Measurements from ENCODE around the gene RBM23. TPM values are rescaled to one million over a fixed set of nuclear protein-coding genes. Genes with fewer than 3 reads are reported as not detected.
A peak's percentile ranks its signal among the peaks of the same experiment; 100 is the strongest.

The RBM23 gene
- total RNA-seq, 1 donor from 2014 or later, result 36.1 TPM

- DNase-seq (ENCODE audit: low read depth in 2 of 2), result peak in 1 of 2 donors; percentile 45
Observed at GRCh38 chr14:22886500-22887259, 32.3 kb downstream of the RBM23 start.

DNA sequence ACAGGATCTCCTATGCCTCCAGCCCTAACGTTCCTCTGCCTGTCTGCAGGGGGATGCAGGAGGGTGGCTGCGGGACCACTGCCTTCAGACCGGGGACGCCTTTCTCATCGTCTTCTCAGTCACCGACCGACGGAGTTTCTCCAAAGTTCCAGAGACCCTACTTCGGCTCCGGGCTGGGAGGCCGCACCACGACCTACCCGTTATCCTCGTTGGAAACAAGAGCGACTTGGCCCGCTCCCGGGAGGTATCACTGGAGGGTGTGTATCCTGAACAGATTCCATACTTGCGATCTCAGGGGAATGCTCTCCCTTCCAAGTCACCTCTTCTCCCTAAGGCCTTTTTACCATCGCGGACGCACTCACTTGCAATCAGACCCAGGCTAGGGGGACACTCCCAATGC lies 33.0 kb downstream of the RBM23 start:
- no peak for DNase-seq (ENCODE audit: low read depth in 2 of 2)

GRCh38 chr14:22884738-22885523 lies 34.0 kb downstream of the RBM23 start:
- DNase-seq (ENCODE audit: low read depth in 2 of 2), result no peak

GRCh38 chr14:22884076-22884737 lies 34.7 kb downstream of the RBM23 start:
- no peak for DNase-seq (ENCODE audit: low read depth in 2 of 2)

DNA sequence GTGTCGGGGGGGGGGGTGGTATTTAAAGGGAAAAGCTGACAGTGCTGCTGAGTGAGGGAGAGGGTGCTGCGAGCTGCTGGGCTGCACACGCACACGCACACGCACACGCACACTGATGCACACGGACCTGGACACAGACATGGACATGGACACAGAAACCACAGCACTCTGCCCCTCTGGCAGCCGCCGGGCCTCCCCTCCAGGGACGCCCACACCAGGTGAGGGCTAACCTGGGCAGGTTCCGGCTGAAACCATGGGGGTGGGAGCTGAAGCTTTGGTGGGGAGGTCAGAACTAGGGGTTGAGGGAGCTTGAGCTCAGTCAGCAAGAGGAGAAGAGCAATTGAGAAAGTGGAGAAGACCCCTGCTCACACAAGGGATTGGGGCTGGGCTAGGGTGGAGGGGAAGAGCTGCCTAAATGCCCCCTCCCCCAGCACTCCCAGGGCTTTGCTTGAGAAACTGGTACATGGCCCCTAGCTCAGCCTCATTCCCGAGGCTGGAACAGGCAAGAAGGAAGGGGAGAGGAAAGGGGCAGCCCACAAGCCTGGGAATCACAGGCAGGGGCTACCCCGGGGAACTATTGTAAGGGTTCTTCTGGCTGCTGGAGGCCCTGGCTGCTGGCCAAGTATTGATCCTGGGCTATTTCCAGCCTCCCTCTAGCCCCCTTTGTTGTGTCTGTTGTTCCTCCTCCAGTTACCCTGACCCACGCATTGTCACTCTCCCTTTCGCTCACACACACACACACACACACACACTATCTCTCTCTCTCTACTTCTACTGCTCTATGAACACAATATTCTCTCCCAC lies 35.6 kb downstream of the RBM23 start, which contains the start of gene REM2:
Gene REM2, plus strand, starts transcription at position 50 of the 804 bp plus-strand sequence. Its CDS starts 66 bp downstream, at position 116.
- no peak for DNase-seq (ENCODE audit: low read depth in 2 of 2)

DNA sequence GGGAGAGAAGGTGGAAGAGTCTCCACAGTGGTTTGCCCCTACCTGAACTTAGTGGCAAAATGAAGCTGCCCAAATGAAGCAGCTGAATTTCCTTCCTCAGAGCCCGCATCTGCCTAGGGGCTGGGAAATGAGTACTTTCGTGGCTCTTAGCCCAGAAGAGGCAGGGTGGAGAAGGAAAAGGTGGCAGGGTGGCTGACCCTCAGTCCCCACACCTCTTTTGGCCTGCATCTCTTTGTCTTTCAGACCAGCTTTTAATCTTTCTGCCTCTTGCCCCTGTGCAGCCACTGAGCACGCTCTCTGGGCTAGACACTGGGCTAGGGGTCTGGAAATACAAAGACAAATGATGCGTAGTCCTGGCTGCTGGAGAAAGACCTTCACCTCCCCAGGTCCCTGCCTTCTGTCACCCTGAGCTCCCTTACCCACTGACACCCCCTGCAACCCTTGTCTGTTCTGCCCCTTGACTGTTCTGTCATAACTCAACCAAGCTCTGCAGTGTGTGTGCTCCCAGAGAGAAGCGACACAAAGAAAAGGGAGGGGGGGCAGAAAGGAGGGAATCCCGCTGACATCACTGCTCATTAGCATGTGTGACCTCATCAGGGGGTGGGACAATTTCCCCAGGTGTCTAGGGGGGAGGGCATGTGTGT lies 36.3 kb downstream of the RBM23 start:
- peak; percentile 21 to 52 for DNase-seq (ENCODE audit: low read depth in 2 of 2)

DNA sequence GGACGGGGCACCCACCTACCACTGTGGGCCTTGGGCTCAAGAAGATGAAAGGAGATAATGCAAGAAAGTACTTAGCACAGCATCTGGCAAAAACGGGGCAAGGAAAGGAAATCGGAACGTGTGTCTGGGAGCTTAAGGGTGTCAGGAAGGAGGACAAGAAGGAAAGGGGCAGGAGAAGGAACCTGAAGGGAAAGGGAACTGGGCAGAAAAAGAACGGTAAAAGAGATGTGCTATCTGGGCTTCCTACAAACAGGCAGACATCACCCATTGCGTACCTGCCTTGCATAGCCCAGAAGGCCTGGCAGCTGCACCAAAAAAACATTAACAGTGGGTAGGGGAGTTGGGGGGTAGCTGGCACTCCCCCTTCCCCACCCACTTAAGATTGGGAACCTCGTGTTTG lies 36.9 kb downstream of the RBM23 start:
- no peak for DNase-seq (ENCODE audit: low read depth in 2 of 2)

- DNase-seq (ENCODE audit: low read depth in 2 of 2), result no peak
Observed at GRCh38 chr14:22878271-22879246, 40.4 kb downstream of the RBM23 start.

DNA sequence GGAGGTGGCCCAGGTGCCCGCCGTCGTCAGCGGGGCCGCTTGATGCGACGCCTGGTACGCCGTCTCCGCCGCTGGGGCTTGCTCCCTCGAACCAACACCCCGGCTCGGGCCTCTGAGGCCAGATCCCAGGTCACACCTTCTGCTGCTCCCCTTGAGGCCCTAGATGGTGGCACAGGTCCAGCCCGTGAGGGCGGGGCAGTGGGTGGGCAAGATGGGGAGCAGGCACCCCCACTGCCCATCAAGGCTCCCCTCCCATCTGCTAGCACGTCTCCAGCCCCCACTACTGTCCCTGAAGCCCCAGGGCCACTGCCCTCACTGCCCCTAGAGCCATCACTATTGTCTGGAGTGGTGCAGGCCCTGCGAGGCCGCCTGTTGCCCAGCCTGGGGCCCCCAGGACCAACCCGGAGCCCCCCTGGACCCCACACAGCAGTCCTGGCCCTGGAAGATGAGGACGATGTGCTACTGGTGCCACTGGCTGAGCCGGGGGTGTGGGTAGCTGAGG lies 41.9 kb downstream of the RBM23 start:
- DNase-seq (ENCODE audit: low read depth in 2 of 2), result no peak

DNA sequence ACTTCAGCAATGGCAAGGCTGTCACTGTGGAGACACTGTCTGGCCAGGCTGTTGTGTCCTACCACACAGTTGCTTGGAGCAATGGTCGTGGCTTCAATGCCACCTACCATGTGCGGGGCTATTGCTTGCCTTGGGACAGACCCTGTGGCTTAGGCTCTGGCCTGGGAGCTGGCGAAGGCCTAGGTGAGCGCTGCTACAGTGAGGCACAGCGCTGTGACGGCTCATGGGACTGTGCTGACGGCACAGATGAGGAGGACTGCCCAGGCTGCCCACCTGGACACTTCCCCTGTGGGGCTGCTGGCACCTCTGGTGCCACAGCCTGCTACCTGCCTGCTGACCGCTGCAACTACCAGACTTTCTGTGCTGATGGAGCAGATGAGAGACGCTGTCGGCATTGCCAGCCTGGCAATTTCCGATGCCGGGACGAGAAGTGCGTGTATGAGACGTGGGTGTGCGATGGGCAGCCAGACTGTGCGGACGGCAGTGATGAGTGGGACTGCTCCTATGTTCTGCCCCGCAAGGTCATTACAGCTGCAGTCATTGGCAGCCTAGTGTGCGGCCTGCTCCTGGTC lies 43.1 kb downstream of the RBM23 start:
- DNase-seq (ENCODE audit: low read depth in 2 of 2), result no peak

DNA sequence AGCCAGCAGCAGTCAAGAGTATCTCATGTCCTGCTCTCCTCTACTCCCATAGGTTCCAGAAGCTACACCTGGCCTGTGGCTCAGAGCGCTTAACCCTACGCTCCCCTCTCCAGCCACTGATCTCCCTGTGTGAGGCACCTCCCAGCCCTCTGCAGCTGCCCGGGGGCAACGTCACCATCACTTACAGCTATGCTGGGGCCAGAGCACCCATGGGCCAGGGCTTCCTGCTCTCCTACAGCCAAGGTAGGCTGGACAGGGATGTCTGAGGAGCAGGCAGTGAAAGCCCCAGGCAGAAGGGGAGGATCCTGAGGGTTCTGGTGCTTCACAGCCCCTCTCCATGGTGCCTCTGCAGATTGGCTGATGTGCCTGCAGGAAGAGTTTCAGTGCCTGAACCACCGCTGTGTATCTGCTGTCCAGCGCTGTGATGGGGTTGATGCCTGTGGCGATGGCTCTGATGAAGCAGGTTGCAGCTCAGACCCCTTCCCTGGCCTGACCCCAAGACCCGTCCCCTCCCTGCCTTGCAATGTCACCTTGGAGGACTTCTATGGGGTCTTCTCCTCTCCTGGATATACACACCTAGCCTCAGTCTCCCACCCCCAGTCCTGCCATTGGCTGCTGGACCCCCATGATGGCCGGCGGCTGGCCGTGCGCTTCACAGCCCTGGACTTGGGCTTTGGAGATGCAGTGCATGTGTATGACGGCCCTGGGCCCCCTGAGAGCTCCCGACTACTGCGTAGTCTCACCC lies 43.8 kb downstream of the RBM23 start:
- no peak for DNase-seq (ENCODE audit: low read depth in 2 of 2)

DNA sequence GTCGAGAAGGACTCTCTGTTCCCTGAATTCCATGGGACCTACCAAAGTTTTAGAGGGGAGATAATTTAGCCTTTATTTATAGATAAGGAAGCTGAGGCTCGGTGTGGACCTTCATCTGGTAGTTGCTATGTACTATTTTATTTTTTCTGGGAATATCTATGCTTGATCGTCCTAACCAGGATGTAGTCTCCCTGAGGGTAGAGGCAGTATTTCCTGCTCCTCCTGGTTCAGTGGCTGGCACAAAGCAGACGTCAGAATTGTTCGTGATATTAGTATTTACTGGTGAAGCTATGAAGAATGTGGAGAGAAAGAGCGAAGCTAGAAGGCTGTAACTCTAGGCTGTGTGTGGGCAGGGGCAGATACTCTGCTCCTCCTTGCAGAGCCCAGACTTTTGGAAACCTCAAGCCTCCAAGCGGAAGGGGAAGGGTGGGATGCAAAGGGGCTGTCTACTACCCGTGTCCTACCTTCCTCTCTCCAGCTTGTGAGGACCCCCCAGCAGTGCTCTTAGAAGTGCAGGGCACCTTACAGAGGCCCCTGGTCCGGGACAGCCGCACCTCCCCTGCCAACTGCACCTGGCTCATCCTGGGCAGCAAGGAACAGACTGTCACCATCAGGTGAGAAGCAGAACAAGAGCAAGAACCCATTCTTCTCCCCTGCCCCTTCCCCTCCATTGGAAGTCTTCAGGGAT lies 46.0 kb downstream of the RBM23 start:
- no peak for DNase-seq (ENCODE audit: low read depth in 2 of 2)

- DNase-seq (ENCODE audit: low read depth in 2 of 2), result peak in 1 of 2 donors; percentile 73
Observed at GRCh38 chr14:22872033-22872832, 46.7 kb downstream of the RBM23 start.

DNA sequence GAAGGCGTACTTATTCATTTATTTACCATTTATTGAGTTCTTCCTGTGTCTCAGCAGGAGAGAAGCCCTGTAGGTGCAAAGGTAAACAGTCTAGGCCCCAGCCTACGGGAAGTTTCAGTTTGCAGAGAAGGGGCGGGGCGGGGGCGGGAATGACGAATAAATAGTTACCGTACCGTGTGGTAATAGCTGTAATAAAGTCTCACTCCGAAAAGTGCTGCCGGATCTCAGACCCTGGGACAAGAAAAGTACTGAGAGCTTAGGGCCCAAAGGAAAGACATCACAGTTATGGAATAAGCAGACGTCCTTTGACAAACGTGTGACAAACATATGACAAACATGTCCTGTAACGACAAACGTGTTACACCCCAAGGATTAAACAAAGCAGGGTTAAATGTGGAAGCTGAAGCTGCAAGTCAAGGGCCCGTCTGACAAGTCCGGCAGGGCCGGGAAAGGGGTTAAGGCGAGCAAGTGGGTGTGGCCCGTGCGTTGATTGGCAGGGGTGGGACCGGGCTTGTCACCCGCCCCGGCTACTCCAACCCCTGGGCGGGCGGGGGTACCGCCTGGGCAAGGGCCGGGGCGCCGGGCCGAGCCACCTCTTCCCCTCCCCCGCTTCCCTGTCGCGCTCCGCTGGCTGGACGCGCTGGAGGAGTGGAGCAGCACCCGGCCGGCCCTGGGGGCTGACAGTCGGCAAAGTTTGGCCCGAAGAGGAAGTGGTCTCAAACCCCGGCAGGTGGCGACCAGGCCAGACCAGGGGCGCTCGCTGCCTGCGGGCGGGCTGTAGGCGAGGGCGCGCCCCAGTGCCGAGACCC lies 47.5 kb downstream of the RBM23 start, which contains the start of gene LRP10:
Gene LRP10, plus strand, starts transcription at position 517 of the 809 bp plus-strand sequence. CDS start 564 bp downstream, outside the sequence.
- DNase-seq (ENCODE audit: low read depth in 2 of 2), result peak; percentile 68 to 91

DNA sequence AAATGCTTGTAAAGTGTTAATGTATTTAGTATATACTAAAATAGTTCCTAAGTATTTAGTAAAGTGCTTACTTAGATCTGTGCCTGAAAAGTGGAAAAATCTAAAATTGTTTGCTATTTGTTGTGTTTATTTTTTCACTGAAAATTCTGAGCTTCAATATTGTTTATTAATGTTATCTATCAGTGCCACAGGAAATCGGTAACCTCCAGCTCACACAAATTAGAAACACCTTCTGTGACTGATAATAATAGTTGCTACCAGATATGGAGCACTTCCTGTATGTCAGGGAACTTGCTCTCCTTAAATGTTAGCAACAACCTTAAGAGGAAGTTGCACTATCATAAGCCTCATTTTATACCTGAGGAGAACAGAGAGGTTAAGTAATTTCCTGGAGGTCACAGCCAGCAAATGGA lies 48.1 kb downstream of the RBM23 start:
- no peak for DNase-seq (ENCODE audit: low read depth in 2 of 2)

GRCh38 chr14:22866874-22867273 lies 52.1 kb downstream of the RBM23 start:
- no peak for DNase-seq (ENCODE audit: low read depth in 2 of 2)

All from dermis microvascular lymphatic vessel endothelial cell (primary cell).